Dermis blood vessel endothelial cell (primary cell): ENCODE data around the gene KCNQ4. TPM values are rescaled to one million over a fixed set of nuclear protein-coding genes. Genes with fewer than 3 reads are reported as not detected.

Source experiments
- DNase-seq: peaks from one replicate; pipeline ENCODE4 v3.0.0; 2010
- total RNA-seq: library from RNA; depleted of rRNA; stranded (reverse); fragments of >200 nt; gene quantifications from 2 replicates; pipeline ENCODE4 v1.2.3, GENCODE V29; 2014

Gene KCNQ4
- total RNA-seq = not detected in 2 replicates

DNA sequence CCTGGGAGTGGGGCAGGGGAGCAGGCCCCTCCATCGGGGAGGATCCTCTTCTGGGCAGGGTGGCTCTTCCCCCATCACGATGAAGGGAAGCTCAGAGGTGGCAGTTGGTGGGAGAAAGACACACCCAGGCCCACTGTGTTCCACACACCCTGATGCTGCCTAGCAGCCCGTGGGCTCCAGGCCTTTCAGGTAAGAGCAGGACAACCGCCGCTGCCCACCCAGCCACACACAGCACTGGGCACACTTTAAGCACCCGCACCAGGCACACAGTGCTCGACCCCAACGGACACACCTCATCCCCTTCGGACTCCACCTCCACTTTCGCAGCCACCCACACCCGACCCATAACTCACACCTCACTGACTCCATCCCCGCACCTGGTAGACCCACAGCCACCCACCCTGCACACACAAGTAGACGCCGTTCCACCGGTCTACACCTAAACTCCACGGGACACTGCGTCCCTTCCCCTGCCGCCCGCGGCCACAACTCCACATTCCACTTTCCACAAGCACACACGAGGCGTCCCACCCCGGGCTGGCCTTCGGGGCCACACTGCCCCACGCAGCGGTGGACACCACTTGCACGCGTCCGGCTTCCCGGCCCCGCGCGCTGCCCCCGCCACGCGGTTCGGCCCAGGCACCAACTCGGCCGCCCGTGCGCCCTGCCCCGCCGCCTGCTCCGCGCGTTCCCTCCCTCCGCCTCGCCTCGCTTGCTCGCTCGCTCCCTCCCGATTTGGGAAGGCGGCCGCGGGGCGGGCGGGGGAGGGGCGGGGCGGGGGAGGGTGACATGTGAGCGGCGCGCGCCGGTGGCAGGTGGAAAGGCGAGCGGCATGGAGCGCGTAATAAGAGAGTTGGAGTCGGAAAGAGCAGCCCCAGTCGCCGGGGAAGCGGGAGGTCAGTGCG is at the start of gene KCNQ4:
KCNQ4 (plus strand) TSS at position 787 of the 905 bp plus-strand sequence. CDS start 307 bp downstream, outside the sequence.
- peak; percentile 19 for DNase-seq

- DNase-seq = no peak
Measured at GRCh38 chr1:40734882-40735628, 48.5 kb upstream of the KCNQ4 start.

- DNase-seq = peak; percentile 74
Measured at GRCh38 chr1:40736085-40736531, 47.5 kb upstream of the KCNQ4 start.

GRCh38 chr1:40738831-40739230 is 44.8 kb upstream of the KCNQ4 start:
- no peak for DNase-seq

DNA sequence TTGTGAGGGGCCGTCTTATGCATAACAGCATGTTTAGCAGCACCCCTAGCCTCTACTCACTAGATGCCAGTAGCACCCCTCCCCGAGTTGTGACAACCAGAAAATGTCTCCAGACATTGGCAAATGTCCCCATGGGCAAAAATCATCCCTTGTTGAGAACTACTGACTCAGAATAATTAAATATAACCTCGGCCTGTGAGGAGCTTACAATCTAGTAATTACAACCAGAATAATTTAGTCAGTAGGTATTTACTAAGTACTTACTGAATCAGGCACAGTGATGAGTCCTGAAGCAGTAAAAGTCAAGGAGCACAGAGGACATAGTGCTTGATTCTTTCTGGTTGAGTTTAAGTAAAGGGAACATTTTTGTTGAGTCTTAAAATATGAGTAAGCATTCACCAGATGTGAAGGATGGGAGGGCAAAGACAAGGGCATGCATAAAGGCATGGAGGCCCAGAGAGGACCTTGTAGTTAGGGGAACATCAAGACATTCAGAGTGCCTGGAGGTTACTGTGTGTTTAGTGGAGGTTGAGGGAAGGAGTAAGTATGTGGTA is 44.1 kb upstream of the KCNQ4 start:
- DNase-seq = no peak

DNA sequence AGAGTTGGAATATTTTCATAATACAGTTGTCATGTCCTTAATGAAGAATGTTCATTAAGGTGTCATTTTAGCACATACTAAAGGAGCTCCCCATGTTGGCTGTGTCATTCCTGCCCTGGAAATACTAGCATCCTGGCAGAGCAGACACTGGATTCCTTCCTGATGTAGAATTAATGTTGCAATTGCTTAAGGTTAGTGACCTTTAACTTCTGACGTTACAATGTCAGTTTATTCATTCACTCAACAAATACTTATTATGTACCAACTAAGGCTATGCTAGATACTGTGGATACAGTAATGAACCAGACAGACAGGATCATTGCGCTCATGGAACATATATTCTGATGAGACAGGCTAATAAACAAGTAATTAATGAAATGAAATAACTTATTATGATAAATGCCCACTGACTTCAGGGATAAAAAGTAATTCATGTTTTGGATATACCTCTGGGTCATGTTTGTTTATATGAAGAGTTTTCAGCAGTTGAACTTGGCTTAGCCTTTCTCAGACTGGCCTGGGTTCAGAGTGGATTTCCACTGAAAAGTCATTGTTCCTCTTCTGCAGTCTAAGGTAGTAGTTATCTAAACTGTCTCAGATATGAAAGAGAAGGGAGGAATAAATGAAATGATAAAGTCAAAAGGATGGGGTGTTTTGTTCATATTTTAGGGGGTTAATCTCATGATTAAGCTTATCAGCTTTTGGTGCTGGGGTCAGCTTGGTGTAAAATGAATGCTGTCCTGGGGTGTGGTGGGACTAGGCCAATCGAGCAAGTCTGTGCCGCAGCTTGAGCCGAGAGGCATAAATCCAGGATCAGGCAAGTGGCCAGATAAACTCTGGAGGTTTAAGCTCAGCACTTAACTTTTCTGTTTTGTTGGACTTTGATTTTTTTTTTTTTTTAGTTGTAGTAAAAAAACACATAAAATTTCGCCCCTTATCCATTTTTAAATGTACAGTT is 43.3 kb upstream of the KCNQ4 start:
- no peak for DNase-seq

- DNase-seq = no peak
Measured at GRCh38 chr1:40740997-40741736, 42.4 kb upstream of the KCNQ4 start.

- no peak for DNase-seq
Measured at GRCh38 chr1:40742363-40743061, 41.1 kb upstream of the KCNQ4 start.

DNA sequence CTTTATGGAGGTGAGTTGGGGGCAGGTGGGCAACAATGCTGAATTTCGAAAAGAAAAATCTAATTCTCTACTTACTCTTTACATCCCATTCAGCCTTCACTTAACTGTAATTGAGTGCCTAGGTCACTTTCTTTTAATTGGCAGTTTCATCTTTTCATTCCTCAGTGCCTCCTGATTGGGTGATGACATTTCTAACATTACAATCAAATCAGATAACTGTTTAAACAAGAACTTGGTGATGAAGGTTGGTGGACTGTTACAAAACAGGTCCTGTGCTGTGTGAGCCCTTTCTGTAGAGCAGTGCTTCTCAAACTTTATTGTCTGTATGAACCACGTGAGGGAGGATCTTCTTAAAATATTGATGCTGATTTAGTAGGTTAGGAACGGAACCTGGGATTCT is 40.1 kb upstream of the KCNQ4 start:
- no peak for DNase-seq

DNA sequence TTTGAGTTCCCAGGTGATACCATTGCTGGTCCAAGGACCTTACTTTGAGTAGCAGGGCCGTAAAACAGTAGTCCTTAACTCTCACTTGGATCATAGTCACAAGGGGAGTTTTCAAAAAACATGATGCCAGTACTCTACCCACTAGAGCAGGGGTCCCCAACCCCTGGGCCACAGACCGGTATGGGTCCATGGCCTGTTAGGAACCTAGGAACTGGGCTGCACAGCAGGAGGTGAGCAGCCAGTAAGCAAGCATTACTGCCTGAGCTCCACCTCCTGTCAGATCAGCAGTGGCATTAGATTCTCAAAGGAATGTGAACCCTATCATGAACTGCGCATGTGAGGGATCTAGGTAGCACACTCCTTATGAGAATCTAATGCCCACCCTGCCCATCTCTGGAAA is 39.7 kb upstream of the KCNQ4 start:
- no peak for DNase-seq

GRCh38 chr1:40745176-40745575 is 38.4 kb upstream of the KCNQ4 start:
- DNase-seq = no peak

DNA sequence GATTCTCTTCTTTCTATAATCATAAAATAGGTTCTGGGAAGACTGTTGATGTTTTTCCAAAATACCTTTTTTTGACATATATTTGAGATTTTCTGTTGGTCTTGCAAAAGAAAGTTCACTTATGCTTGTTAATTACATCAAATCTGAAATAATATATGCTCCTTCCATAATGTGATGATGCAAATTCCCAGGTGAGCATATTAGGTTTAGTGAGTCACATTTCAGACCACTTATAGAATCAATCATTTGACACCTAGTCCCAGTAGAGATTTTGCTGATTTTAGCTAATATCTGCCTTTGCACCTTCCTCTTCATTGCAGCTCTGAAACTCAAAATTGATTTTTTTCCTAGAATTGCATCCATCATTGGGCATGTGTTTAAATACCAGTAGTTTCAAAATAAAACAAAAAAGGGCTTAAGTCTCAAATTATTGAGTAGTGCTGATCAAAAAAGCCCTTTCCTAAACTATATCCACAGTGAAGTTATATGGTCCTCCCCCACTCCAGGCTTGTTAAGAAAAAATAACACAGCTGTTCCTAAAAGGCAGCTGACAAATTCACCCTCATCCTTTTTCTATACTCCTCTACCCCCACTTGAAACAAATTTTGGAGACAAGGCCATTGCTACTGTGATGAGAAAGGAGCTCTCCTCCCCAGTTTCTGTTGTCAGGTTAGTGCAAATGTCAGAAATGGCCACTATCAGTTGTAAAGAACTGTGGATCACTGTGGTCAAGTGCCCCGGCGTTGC is 37.1 kb upstream of the KCNQ4 start:
- no peak for DNase-seq

GRCh38 chr1:40748841-40749718 is 34.5 kb upstream of the KCNQ4 start:
- peak; percentile 9 for DNase-seq

- no peak for DNase-seq
Measured at GRCh38 chr1:40749817-40750216, 33.8 kb upstream of the KCNQ4 start.

GRCh38 chr1:40750451-40750908 is 33.1 kb upstream of the KCNQ4 start:
- DNase-seq = no peak

GRCh38 chr1:40751802-40752201 is 31.8 kb upstream of the KCNQ4 start:
- DNase-seq = no peak

DNA sequence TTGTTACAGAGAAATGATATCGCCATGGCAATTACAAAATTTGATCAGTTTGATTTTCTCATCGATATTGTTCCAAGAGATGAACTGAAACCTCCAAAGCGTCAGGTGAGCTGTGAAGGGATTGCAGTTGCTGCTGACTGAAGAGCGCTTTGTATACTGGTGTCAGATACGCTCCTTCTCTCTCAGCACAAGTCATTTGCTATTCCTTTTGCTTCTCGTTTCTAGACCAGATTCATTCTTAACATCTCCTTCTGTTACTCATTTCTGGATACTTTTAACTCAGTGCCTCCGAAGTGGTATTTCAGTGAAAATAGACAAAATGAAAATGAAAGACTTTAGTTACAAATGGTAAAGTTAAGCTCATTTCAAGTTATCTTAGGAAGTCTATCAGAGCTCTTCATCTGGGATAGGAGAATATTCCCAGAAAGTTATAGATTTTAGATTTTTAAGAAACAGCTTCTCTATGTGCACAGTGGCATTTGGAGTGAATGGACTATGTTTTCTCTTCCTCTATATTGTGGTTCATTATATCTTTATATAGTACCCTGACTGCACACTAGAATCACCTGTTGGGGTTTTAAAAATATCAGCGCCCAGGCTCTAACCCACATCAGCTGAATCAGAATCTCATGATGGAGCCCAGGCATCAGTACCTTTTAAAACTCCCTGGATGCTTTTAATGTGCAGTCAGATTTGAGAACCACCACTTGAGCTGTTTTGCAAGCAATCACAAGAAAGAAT is 30.3 kb upstream of the KCNQ4 start:
- no peak for DNase-seq

DNA sequence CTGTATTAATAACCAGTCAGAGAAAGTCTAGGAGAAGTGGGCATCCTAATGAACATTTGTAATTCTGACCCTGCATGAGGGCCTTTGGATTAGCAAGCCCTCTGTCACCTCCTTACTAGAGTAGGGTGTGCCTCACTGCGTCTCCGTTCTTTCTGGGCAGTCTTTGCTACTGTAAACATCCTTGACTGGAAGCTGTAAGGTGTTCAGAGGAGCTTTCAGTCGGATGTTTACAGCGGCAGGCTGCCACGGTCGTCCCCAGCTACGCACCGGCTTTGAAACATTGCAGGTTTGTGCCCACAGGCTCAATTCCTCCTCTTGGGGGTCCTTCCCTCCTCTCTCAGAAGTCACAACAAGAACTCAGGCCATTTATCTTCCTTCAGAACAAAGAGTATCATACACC is 29.4 kb upstream of the KCNQ4 start:
- no peak for DNase-seq
